Measurements from ENCODE around the gene ATP11A.

DNA sequence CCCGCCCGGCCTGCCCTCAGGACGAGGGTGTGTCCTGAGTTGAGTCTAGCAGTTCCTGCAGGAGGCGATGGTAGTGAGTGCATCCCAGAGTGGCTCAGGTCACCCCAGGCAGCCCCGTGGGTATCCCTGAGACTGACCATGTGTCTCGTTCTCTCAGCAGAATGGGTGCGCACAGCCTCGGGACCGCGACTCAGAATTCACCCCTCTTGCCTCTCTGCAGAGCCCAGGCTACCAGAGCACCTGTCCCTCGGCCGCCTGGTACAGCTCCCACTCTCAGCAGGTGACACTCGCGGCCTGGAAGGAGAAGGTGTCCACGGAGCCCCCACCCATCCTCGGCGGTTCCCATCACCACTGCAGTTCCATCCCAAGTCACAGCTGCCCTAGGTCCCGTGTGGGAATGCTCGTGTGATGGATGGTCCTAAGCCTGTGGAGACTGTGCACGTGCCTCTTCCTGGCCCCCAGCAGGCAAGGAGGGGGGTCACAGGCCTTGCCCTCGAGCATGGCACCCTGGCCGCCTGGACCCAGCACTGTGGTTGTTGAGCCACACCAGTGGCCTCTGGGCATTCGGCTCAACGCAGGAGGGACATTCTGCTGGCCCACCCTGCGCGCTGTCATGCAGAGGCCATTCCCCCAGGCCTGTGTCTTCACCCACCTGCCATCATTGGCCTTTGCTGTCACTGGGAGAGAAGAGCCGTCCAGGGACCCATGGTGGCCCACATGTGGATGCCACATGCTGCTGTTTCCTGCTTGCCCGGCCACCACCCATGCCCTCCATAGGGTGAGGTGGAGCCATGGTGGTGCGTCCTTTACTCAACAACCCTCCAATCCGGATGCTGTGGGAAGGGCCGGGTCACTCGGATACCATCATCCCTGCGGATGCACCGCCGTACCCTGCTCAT lies 192.1 kb downstream of the ATP11A start:
- TF ChIP-seq ZNF274 (IDR thresholded peaks at IDR 0.05; ENCODE audit: low read depth, low read length): no peak
- TF ChIP-seq SUZ12 (IDR thresholded peaks at IDR 0.05; ENCODE audit: extremely low read depth, insufficient read depth, insufficient read length): no peak
- no peak for TF ChIP-seq YY1 (IDR thresholded peaks at IDR 0.05; ENCODE audit: insufficient read depth, insufficient read length)

Measured in NT2/D1 (cell line).